Measurements from ENCODE around the gene UBAC2.

The UBAC2 gene

GRCh38 chr13:99192480-99192879 is 8.2 kb upstream of the UBAC2 start:
- CTCF ChIA-PET = interaction anchor here (1.0 to 2.4 kb wide), 2 partner anchors 14 to 75 kb away, joined by 3 to 22 read pairs; no protein-coding TSS in a partner anchor

GRCh38 chr13:99193152-99193551 is 7.5 kb upstream of the UBAC2 start:
- 93% methylated on average over 3 of the region's 4 CpGs for WGBS (ENCODE audit: insufficient coverage)
- POLR2A ChIA-PET = no interaction called here

More at GRCh38 chr13:99192480-99192879, 8.2 kb upstream of the UBAC2 start:
- H3K27me3 ChIP-seq (replicated peaks in 2 of 5; ENCODE audit: control insufficient read depth in 4 of 5, insufficient read depth in 5 of 5, low read length in 4 of 5) = no peaks in the 10 kb centered on the region
- no peak overlapping the region for H3K4me3 ChIP-seq (ENCODE audit: control insufficient read depth in 1 of 7, extremely low read depth in 1 of 7, insufficient read depth in 4 of 7, low read depth in 2 of 7, low read length in 6 of 7)
- peaks cover 0 to 3% (median 0%) of the 10 kb centered on the region in 4 experiments for H3K4me1 ChIP-seq (ENCODE audit: control extremely low read depth in 1 of 4, control insufficient read depth in 4 of 4, insufficient read depth in 4 of 4, low read length in 3 of 4)
- H3K27ac ChIP-seq (ENCODE audit: insufficient read depth in 1 of 2, low read depth in 1 of 2, low read length in 2 of 2, poor library complexity in 1 of 2, severe bottlenecking in 2 of 2) = no peak overlapping the region
- H3K36me3 ChIP-seq (ENCODE audit: control insufficient read depth in 4 of 4, insufficient read depth in 4 of 4, low read length in 3 of 4) = peaks cover 0 to 1% (median 0%) of the 10 kb centered on the region in 4 experiments
- no peaks in the 10 kb centered on the region for H3K9me3 ChIP-seq (ENCODE audit: control extremely low read depth in 1 of 5, control insufficient read depth in 4 of 5, insufficient read depth in 2 of 5, low read depth in 1 of 5, low read length in 4 of 5)
- DNase-seq = no peak
- POLR2A ChIA-PET = interaction anchor here (1.4 kb wide), 1 partner anchor 8 kb away, joined by 3 read pairs; the partner anchor contains the start of gene UBAC2

DNA sequence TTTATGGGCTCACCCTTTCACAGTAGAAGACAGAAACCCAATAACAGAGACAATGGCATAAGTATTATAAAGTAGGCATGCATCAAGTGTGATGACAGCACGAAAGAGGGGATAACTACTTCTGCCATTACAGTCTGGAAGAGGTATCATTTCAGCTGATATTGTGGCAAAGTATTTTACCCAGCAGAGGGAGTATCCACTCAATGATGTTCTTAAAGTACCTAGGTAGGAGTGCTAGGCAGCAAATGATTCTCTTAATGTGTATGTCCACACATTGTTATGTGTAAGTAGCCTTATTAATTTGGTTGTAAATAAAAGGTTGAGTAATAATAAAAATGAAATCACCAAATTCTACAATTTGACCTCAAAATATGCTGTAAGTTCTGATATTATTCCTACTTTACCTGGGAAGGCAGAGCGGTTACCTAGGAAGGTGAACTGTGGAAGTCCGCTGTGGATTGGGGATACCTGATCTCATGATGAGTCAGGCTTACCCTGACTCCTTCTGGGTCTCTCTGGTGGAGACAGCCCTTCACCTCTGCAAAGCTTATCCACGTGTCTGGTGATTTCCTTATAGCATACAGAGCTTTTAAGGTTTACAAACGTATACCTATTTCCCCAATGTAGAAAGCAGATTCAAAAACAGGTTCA is 4.1 kb upstream of the UBAC2 start:
- ChIA-PET CTCF (interaction anchor here (0.6 to 15.0 kb wide), 6 partner anchors 11 to 71 kb away, joined by 3 to 181 read pairs (median 4); partner anchors contain the start of gene GPR18), POLR2A (no interaction called here)
- H3K4me3 ChIP-seq (ENCODE audit: control insufficient read depth in 1 of 7, extremely low read depth in 1 of 7, insufficient read depth in 4 of 7, low read depth in 2 of 7, low read length in 6 of 7) = no peak overlapping the region
- DNase-seq = peak in 2 of 3 donors; percentile 51 to 52
- no peaks in the 10 kb centered on the region for H3K9me3 ChIP-seq (ENCODE audit: control extremely low read depth in 1 of 5, control insufficient read depth in 4 of 5, insufficient read depth in 2 of 5, low read depth in 1 of 5, low read length in 4 of 5)
- 96% methylated on average over 3 of the region's 5 CpGs for WGBS (ENCODE audit: insufficient coverage)
- H3K4me1 ChIP-seq (ENCODE audit: control extremely low read depth in 1 of 4, control insufficient read depth in 4 of 4, insufficient read depth in 4 of 4, low read length in 3 of 4) = peaks cover 0 to 7% (median 5%) of the 10 kb centered on the region in 4 experiments
- no peaks in the 10 kb centered on the region for H3K27me3 ChIP-seq (replicated peaks in 2 of 5; ENCODE audit: control insufficient read depth in 4 of 5, insufficient read depth in 5 of 5, low read length in 4 of 5)
- no peak overlapping the region for H3K27ac ChIP-seq (ENCODE audit: insufficient read depth in 1 of 2, low read depth in 1 of 2, low read length in 2 of 2, poor library complexity in 1 of 2, severe bottlenecking in 2 of 2)
- H3K36me3 ChIP-seq (ENCODE audit: control insufficient read depth in 4 of 4, insufficient read depth in 4 of 4, low read length in 3 of 4) = peaks cover 0 to 2% (median 0%) of the 10 kb centered on the region in 4 experiments

More at GRCh38 chr13:99193152-99193551, 7.5 kb upstream of the UBAC2 start:
- Histone ChIP-seq H3K4me1 (ENCODE audit: control extremely low read depth in 1 of 4, control insufficient read depth in 4 of 4, insufficient read depth in 4 of 4, low read length in 3 of 4) (peaks cover 0 to 3% (median 0%) of the 10 kb centered on the region in 4 experiments), H3K4me3 (ENCODE audit: control insufficient read depth in 1 of 7, extremely low read depth in 1 of 7, insufficient read depth in 4 of 7, low read depth in 2 of 7, low read length in 6 of 7) (no peak overlapping the region), H3K36me3 (ENCODE audit: control insufficient read depth in 4 of 4, insufficient read depth in 4 of 4, low read length in 3 of 4) (peaks cover 0 to 2% (median 0%) of the 10 kb centered on the region in 4 experiments), H3K27me3 (replicated peaks in 2 of 5; ENCODE audit: control insufficient read depth in 4 of 5, insufficient read depth in 5 of 5, low read length in 4 of 5) (no peaks in the 10 kb centered on the region), H3K9me3 (ENCODE audit: control extremely low read depth in 1 of 5, control insufficient read depth in 4 of 5, insufficient read depth in 2 of 5, low read depth in 1 of 5, low read length in 4 of 5) (no peaks in the 10 kb centered on the region), H3K27ac (ENCODE audit: insufficient read depth in 1 of 2, low read depth in 1 of 2, low read length in 2 of 2, poor library complexity in 1 of 2, severe bottlenecking in 2 of 2) (no peak overlapping the region)
- DNase-seq = no peak
- CTCF ChIA-PET = interaction anchor here (1.6 to 2.4 kb wide), 2 partner anchors 17 to 75 kb away, joined by 5 to 22 read pairs; no protein-coding TSS in a partner anchor

DNA sequence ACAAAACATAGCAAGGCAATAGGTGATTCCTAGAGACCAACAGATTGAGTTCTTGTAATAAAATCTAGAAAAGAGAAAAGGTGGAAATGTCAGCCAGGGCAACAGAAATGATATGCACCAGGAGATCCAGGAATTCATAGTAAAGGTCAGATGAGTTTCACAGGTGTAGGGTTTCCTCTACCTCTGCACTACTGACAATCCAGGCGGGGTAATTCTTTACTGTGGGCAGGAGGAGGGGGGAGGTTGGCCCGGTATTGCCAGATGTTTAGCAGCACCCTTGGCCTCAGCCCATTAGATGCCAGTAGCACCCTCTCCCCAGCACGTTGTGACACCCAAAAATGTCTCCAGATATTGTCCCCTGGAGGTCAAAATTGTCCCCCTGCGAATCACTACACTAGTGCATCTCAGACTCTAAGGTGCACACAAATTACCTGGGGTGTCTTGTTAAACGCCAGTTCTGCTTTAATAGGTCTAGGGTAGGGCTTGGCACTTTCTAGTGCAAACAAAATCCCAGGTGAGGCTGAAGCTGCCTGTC is 3.5 kb upstream of the UBAC2 start:
- no peak overlapping the region for H3K27ac ChIP-seq (ENCODE audit: insufficient read depth in 1 of 2, low read depth in 1 of 2, low read length in 2 of 2, poor library complexity in 1 of 2, severe bottlenecking in 2 of 2)
- H3K36me3 ChIP-seq (ENCODE audit: control insufficient read depth in 4 of 4, insufficient read depth in 4 of 4, low read length in 3 of 4) = peaks cover 0 to 2% (median 0%) of the 10 kb centered on the region in 4 experiments
- H3K9me3 ChIP-seq (ENCODE audit: control extremely low read depth in 1 of 5, control insufficient read depth in 4 of 5, insufficient read depth in 2 of 5, low read depth in 1 of 5, low read length in 4 of 5) = no peaks in the 10 kb centered on the region
- ChIA-PET POLR2A (no interaction called here), CTCF (interaction anchor here (0.6 to 15.0 kb wide), 8 partner anchors 10 to 70 kb away, joined by 3 to 181 read pairs (median 4); partner anchors contain the start of gene GPR18)
- DNase-seq = no peak
- 93% methylated on average over 3 of the region's 5 CpGs for whole genome bisulfite sequencing (ENCODE audit: insufficient coverage)
- H3K27me3 ChIP-seq (replicated peaks in 2 of 5; ENCODE audit: control insufficient read depth in 4 of 5, insufficient read depth in 5 of 5, low read length in 4 of 5) = no peaks in the 10 kb centered on the region
- no peak overlapping the region for H3K4me3 ChIP-seq (ENCODE audit: control insufficient read depth in 1 of 7, extremely low read depth in 1 of 7, insufficient read depth in 4 of 7, low read depth in 2 of 7, low read length in 6 of 7)
- H3K4me1 ChIP-seq (ENCODE audit: control extremely low read depth in 1 of 4, control insufficient read depth in 4 of 4, insufficient read depth in 4 of 4, low read length in 3 of 4) = peaks cover 3 to 11% (median 10%) of the 10 kb centered on the region in 4 experiments

GRCh38 chr13:99199541-99200431 is 868 bp upstream of the UBAC2 start:
- CTCF ChIA-PET = interaction anchor here (0.8 to 15.0 kb wide), 10 partner anchors 23 to 266 kb away, joined by 3 to 181 read pairs (median 8); partner anchors contain the start of gene GPR18
- DNase-seq = peak in 2 of 3 donors; percentile 28 to 38
- 0% methylated on average over 35 of the region's 37 CpGs for WGBS (ENCODE audit: insufficient coverage)

GRCh38 chr13:99203601-99204579 is 3.2 kb downstream of the UBAC2 start:
- Histone ChIP-seq H3K27me3 (replicated peaks in 2 of 5; ENCODE audit: control insufficient read depth in 4 of 5, insufficient read depth in 5 of 5, low read length in 4 of 5) (no peaks in the 10 kb centered on the region), H3K9me3 (ENCODE audit: control extremely low read depth in 1 of 5, control insufficient read depth in 4 of 5, insufficient read depth in 2 of 5, low read depth in 1 of 5, low read length in 4 of 5) (no peaks in the 10 kb centered on the region), H3K27ac (ENCODE audit: insufficient read depth in 1 of 2, low read depth in 1 of 2, low read length in 2 of 2, poor library complexity in 1 of 2, severe bottlenecking in 2 of 2) (no peak overlapping the region), H3K36me3 (ENCODE audit: control insufficient read depth in 4 of 4, insufficient read depth in 4 of 4, low read length in 3 of 4) (peaks cover 5 to 25% (median 10%) of the 10 kb centered on the region in 4 experiments), H3K4me3 (ENCODE audit: control insufficient read depth in 1 of 7, extremely low read depth in 1 of 7, insufficient read depth in 4 of 7, low read depth in 2 of 7, low read length in 6 of 7) (no peak overlapping the region), H3K4me1 (ENCODE audit: control extremely low read depth in 1 of 4, control insufficient read depth in 4 of 4, insufficient read depth in 4 of 4, low read length in 3 of 4) (peaks cover 16 to 36% (median 27%) of the 10 kb centered on the region in 4 experiments)
- ChIA-PET CTCF (interaction anchor here (0.6 to 15.0 kb wide), 4 partner anchors 14 to 138 kb away, joined by 3 to 181 read pairs (median 8); no protein-coding TSS in a partner anchor), POLR2A (no interaction called here)
- no peak for DNase-seq
- WGBS (ENCODE audit: insufficient coverage) = 90% methylated on average over 8 of the region's 9 CpGs

More at GRCh38 chr13:99199541-99200431, 868 bp upstream of the UBAC2 start:
- Histone ChIP-seq H3K4me1 (ENCODE audit: control extremely low read depth in 1 of 4, control insufficient read depth in 4 of 4, insufficient read depth in 4 of 4, low read length in 3 of 4) (peaks cover 16 to 34% (median 27%) of the 10 kb centered on the region in 4 experiments), H3K36me3 (ENCODE audit: control insufficient read depth in 4 of 4, insufficient read depth in 4 of 4, low read length in 3 of 4) (peaks cover 0 to 6% (median 3%) of the 10 kb centered on the region in 4 experiments), H3K4me3 (ENCODE audit: control insufficient read depth in 1 of 7, extremely low read depth in 1 of 7, insufficient read depth in 4 of 7, low read depth in 2 of 7, low read length in 6 of 7) (peak overlapping the region; percentile 71 to 96 (median 89)), H3K9me3 (ENCODE audit: control extremely low read depth in 1 of 5, control insufficient read depth in 4 of 5, insufficient read depth in 2 of 5, low read depth in 1 of 5, low read length in 4 of 5) (no peaks in the 10 kb centered on the region), H3K27me3 (replicated peaks in 2 of 5; ENCODE audit: control insufficient read depth in 4 of 5, insufficient read depth in 5 of 5, low read length in 4 of 5) (no peaks in the 10 kb centered on the region), H3K27ac (ENCODE audit: insufficient read depth in 1 of 2, low read depth in 1 of 2, low read length in 2 of 2, poor library complexity in 1 of 2, severe bottlenecking in 2 of 2) (peak overlapping the region; percentile 90 to 97)
- POLR2A ChIA-PET = interaction anchor here (0.7 to 1.5 kb wide), 9 partner anchors 8 to 174 kb away, joined by 3 to 5 read pairs (median 3); partner anchors contain the start of gene GPR18

Data from common myeloid progenitor, CD34-positive (primary cell).